HG02884 (cell line): ENCODE data around the gene MKI67.
A peak's percentile ranks its signal among the peaks of the same experiment; 100 is the strongest.
"Not testable (repeated sequence)": the region's sequence is repeated elsewhere in the genome, so short reads cannot be mapped to it uniquely, and the experiment has no call there.

ENCODE experiments used
- ATAC-seq: cut with Tn5 transposase; IDR thresholded peaks from one replicate; pipeline ENCODE4 v1.9.1; 2021; ENCODE audit warnings: mild to moderate bottlenecking, moderate library complexity; ENCODE audit not compliant: unreplicated experiment

MKI67 gene

DNA sequence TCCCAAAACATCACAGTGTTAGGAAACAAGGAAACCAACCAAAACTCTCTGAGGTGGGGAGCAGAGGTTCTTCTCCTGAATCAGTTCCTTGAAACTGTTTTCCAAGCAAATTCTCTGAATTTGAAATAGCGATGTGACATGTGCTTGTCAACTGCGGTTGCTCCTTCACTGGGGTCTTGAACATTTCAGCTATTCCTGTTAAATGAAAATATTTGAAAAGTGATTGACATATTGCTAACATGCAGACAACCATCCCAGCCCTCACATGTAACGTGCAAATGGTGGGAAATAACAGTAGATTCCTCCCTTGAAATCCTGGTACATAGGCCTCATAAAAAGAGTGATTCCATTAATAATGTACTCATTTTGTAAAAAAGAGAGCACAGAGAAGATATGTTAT is 15.9 kb downstream of the MKI67 start:
- ATAC-seq, result no peak

DNA sequence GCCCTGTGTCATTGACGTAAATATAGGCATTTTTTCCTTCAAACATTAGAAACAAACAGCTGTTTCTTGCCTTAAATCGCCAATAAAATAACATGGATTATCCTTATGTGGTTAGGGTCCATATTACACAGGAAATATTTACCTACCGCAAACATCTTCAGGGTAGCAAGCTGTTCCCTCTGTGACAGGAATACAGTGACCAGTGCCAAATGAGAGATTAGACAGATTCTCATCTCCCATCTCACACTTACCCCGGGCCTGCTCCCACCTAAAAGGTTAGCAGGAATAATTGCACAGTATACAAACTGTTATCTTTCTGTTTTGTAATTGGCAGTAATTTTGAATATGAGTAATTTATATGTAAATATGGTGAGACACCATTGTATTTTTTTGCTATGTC is 16.5 kb downstream of the MKI67 start:
- no peak for ATAC-seq

DNA sequence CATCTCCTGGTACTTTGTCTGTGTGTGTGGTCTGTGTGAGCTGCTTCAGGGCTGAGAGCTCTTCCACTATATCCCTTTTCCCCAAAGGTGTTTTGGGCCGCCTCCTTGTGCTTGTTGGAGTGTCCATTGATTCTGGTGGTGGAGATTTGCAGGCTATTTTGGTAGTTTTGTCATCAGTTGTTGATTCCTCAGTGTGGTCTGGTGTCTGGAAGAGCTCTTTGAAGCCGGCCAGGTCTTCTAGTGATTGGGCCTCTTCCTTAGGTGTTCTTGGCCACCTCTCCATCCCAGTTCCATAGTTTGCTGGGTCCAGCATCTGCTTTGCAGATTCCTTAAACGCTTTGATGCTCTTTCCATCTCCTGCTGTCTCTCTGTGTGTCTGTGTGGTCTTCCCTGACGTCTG is 20.8 kb downstream of the MKI67 start:
- ATAC-seq, result no peak

DNA sequence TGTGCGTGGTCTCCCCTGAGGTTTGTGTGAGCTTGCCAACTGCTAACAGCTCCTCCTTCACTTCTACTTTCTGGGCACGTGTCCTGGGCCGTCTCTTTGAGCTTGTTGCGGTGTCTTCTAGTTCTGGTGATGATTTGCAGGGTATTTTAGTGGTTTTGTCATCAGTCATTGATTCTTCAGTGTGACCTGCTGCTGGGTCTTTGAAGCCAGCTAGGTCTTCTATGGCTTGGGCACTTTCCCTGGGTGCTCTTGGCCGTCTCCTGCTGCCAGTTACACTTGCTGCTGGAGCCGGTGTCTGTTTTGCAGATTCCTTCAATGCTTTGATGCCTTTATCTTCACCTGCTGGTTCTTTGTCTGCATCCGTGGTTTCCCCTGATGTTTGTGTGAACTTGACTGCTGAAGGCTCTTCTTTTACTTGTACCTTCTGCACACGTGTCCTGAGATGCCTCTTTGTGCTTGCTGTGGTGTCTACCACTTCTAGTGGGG is 23.0 kb downstream of the MKI67 start:
- ATAC-seq, result no peak

DNA sequence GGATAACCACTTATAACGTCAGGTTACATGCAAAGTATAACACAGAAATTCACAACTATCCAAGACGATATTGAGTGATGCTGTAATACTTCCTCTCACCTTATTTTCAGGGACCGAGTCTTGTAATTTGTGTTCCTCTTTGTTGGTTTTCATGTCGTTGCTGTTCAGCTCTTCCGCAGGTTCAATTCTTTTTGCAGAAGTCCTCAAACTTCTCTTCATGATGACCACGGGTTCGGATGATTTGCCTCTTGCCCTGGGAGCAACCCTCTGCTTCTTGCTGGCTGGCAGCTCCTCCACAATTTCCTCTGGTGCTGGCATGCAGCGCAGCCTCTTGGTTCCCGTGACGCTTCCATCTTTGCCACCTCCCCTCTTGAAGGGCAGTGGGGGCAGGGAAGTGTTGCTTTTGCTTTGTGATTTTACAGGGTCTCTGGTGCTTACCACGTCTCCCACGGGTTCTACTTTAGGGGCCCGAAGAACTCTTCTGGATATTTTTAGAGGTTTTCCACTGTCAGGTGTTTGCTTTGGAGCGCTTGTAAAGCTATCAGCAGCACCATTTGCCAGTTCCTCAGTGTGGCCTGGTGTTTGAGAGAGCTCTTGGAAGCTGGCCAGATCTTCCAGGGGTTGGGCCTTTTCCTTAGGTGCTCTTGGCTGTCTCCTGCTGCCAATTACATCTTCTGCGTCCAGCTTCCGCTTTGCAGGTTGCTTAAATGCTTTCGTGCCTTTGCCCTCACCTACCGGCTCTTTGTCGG is 23.6 kb downstream of the MKI67 start:
- ATAC-seq, result no peak

DNA sequence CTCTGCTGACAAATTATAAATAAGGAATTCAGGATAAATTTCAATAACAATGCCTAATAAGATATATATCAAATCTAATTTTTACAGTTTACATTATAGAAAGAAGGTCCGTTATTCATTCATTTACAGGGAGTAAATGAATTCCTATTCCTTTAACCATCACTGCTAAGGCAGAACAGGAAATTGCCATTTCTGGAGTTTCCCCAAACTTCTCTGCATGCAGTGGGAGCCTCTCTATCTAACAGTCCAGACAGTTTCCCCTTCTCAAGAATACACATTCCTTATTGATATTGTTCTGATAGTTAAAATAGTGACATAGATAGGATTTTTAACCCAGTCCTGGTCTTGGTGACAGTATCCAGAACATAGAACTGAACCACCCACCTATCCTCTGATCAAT is 24.3 kb downstream of the MKI67 start:
- ATAC-seq, result no peak

DNA sequence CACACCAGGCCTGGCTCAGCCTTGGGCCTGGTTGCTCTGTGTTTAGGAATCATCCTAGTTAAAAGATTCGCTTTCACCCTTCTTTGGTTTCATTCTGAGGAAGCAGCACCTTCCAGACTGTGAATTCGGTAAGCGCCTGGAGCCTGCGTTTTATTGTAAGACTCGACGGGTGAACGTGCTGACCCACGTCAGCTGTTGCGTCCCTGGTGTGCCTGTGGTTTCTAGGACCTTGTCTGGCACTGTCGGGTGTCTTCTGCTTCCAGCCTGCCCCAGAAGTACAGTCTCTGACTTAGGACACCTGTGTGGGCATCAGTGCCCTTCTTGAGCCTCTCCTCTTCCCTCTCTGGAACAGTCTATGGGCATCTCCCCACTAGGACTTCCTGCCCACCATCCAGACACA is 26.3 kb downstream of the MKI67 start:
- no peak for ATAC-seq

DNA sequence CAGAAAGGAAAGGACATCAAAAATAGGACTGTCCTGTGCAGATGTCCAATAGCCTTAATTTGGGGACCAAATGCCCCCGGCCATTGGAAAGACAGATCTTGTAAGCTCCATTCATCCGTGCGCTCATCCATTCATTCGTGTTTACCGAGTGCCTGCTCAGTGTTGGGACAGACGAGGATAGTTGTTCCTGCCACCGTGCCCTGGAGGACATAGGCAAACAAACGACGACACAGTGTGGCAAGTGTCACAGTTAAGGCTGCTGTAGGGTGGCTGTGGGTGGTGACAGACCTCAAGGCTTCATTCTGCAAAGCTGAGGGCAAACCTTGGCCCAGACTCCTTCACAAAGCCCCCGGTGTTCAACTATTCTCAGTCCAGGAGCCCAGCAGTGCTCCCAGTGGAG is 27.6 kb downstream of the MKI67 start:
- no peak for ATAC-seq

DNA sequence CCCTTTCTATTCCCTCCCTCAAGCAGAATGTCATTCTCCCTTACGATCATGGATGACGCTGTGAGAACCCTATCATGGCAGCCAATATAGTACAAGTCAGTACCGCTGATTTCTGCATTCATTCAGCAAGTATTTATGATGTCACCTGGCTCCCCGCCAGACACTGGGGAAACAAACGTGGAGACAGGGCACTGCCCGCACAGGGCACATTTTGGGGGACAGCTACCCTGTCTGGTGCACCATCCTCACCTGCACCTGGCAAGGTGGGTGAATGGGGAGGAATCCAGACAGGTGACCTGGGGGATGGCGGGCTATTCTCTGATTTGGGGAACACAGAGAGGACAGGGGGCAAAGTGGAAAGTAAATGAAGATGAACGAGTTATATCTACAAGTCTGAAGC is 28.4 kb downstream of the MKI67 start:
- no peak for ATAC-seq

DNA sequence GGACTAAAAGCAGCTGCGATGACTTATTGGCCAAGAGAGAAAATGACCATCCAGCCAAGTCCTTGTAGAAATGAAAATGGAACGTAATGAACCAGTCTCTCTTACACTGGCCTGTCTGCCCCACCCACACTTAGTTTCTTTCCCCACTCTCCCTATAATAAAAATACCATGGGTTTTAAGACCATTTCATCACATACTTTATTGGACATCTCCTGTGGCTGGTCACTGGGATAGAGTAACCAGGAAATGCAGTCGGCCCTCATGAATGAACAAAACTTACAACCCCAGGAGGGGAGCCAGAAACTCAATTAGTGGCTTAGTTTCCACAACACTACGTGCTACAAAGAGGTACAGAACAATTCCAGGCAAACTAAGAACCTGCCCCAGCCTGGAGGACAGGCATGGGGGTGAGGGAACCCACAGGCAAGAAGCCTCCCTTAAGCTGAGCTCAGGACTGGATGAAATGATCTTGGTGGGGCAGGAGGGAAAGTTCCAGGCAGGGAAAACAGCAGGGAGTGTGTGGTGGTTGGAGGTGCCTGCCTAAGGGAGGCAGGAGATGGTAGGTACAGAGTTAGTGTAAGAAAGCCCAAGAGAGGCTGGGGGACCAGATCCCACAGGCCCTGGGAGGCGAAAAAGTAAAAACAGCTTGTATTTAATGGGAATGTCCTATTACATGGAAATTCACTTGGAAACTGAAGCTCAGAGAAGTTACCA is 29.6 kb downstream of the MKI67 start:
- ATAC-seq, result no peak

DNA sequence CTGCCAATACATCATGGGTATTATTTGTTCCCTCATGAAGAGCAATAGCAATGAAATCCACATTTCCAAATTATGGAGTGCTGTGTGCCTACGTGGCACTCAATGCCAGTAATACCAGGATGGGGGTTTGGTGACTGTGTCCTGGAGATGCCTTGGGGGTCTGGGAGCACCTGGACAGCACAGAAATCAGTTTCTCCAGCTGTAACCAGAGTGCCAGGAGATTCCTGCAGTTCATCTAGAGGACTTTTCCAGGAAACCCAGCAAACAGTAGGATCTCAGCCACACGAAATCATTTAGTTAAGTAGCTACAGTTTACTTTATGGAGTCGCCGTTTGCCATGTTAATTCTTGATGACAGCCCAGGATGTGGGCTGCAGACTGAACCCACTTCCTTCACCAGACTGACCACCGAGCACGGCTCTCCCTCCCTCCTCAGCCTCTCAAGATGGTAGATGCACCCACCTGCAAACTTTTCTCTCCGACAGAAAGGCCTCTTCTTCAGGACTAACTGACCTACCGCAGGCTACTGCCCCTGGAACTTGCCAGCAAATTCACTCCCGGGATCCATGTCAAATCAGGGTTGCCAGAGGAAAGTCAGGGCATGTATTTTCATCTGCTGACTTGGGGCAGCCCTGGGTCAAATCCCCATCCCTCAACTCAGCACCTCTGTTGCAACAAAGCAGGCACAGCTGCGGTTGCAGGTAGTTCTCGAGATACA is 30.3 kb downstream of the MKI67 start:
- ATAC-seq, result peak; percentile 29

DNA sequence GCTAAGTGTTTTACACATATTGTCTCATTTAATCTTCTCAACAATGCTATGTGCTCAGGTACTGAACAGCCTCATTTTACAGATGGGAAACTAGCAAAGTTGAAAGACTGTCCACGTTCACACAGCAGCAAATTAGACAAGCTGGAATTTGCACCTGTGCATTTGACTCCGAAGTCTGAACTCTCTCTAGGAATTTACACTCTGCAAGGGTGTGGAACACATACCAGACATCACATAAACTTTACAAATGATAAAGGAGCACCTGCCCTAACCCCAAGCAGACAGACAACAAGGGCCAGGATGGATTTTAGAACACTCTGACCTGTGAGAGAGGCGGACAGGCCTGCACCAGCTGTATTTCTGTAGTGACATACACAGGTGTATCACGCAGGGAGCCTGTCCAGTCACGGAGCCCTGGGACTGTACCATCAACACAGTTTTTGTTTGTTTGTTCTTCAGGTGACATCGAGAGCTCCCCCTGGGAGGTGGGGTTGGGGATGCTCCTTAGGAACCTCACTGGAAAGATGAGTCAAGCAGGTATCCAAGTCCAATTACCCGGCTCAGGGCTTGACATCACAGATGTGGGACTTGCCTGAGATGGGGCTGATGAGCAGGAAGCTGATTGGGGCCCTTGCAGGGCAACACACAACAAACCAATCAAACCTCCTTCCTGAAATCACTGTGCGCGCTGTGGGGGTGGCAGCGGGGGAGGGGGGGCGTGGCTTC is 31.0 kb downstream of the MKI67 start:
- ATAC-seq, result peak; percentile 77

DNA sequence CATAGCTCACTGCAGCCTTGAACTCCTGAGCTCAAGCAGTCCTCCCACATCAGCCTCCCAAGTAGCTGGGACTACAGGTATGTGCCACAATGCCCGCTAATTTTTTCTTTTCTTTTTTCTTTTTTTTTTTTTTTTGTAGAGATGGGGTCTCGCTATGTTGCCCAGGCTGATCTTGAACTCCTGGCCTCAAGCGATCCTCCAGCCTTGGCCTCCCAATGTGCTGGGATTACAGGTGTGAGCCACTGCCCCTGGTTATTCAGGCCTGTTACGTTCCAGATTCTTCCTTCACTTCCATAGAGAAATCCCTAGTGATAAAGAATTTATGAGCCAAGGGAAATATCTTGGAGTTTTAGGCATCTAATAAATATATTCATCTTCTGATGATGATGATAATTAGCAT is 31.6 kb downstream of the MKI67 start:
- not testable (repeated sequence) for ATAC-seq

DNA sequence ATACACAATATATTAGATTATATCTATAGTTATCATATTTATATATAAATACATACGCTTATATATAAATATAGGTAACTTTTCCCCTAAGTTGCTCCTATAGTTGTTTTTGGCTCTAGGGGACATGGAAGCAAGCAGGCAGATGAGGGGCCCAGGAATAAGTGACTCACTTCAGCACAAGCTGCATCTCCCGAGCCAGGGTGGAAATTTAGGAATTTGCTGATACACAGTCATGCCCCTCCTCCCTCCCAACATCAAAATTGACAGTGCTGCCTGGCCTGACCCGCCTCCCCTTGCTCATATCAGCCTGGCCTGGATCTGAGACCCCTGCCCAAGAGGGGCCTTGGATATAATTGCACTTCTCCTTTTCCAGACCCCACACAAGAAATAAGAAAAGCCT is 33.8 kb downstream of the MKI67 start:
- no peak for ATAC-seq

DNA sequence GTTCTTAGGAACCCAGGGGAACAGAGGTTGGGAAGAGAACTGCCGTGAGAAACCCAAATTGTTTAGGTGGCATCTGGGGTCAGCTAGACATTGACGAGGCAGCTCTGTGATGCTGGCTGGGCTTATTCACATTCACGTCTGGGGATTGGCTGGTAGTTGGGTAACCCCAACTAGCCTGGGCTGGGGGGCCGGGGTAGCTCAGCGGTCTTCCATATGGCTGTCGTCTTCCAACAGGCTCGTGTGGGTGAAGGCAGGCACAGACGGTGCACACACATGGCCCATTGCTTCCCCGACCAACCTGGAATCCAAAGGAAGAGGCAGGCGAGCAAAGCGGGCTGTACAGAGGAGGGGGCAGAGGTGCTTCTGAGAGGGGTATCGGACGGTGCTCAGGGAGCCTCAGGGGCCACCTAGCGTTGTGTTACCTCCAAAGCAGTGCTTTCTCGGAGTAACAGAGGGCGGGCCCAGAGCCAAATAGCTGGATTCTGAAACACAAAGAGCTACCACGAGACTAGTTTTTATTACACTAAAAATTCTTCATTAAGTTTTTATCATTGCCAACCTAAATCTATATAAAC is 34.5 kb downstream of the MKI67 start:
- no peak for ATAC-seq

DNA sequence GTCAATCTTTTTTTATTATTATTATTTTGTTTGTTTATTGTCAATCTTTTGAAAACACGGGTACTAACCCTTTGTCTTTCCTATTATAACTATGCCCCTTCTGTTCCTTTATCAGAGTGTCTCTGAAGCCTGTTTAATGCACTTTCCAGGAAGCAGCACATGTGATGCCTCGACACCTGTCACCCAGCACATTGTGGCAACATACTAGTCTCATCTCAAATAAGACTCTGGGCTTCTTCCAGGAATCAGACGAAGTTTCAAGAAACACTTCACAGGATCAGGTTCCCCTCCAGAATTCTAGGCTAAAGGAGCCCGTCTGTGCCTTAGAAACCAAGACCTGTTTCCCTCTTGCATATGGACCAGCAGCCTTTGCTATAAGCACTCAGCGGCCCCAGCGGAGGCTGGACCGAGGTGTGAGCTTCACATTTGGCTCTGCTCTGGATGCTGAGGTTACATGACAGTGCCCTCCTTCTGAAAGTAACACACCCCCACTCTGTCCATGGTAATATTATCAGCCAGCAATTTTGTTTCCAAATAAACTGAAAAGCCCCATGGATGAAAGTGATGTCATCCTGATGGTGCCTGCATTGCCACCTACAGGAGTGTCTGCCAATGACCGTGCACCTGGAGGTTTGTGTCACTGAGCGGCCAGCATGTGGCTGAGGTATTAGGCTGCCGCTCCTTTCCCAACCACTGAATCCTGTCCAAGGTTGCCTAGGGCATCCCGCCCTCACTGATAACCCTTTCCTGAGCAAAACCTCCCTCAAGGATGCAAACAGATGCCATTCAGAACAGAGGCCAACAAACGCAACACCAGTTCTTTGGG is 38.1 kb downstream of the MKI67 start:
- ATAC-seq, result no peak

DNA sequence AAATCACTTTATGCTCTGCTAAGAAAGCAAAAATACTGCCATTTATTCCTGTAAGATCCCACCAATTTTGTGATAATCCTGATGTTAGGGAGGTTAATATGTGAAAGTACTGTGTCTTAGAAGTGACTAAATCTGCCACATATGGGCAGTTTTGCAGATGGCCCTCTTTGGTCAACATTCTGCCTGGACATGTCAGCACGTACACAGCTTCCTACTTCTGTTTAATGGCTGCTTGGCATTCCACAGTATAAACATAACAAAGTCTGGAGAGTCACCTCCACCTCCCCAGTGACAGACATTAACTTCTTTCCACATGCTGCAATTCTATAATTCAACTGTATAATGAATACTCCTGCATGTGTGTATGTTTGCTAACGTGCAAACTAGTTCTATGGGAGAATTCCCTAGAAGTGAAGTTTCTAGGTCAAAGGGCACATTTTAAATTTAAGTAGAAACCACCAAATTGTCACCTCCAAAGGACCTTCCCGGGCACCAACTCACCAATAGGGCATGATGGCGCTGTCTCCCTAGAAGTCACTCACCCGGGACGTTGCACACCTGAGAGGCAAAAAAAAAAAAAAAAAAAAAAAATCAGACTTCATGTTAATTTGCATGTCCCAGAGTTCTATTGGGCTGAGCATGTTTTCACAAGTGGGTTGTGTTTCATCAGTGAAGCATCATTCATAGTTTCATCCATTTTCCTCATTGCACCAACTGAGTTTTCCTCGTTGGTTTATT is 38.9 kb downstream of the MKI67 start:
- no peak for ATAC-seq

DNA sequence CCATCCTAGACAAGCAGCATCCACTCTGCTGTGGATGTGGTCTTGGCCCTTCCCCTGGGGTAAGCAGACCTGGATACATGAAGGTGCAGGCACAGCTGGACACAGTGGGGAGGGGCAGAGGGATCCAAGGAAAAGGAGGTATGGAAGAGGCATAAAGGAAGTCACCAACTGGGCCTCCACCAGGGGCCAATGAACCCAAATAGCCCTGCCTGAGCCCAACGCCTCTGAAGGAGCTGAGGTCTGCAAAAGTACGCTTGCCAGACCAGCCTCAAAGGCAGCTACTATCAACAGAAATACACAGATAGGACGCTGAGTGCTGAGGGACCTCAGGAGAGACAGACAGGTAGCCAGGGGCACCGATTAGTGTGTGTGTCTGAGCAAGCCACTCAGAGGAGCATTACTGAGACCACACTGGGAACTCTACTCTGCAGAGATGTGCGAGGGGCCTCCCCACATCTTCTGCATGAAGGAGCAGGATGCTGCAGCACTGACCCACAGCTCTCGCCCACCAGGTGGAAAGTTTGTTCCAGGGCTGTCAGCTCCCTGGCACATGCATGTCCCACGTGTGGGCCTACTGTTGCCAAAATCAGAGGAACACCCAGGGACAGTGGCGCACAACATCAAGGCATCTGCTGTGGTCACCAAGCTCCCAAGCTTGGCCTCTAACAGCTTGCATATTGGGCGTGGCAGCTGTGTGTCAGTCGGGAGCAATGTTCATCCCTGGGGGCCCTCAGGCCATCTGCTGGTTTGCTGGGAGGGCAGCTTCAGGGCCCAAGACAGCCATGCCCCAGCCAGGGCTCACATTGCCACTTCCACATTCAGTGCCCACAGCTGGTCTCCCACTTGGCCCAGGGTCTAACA is 40.0 kb downstream of the MKI67 start:
- ATAC-seq, result no peak
